Neural cell (in vitro differentiated cells): ENCODE data around the gene PPP1R12C. TPM values are rescaled to one million over a fixed set of nuclear protein-coding genes. Genes with fewer than 3 reads are reported as not detected.
"Not testable (repeated sequence)": the region's sequence is repeated elsewhere in the genome, so short reads cannot be mapped to it uniquely, and the experiment has no call there.

Experiments used
- H2AFZ ChIP-seq: fragments of 200-600, 300-800 bp; sonication (generic), shearing (Covaris generic); 2 replicates; pipeline ENCODE4 v1.6.0; 2014; ENCODE audit warnings: low read depth, mild to moderate bottlenecking, antibody characterized with exemption, low read length, moderate library complexity
- H3F3A ChIP-seq: fragments of 200-600 bp; shearing (Covaris generic); 2 replicates; pipeline ENCODE4 v1.6.1; 2016; ENCODE audit warnings: mild to moderate bottlenecking, moderate library complexity, mixed read lengths, antibody characterized with exemption, low read length; ENCODE audit not compliant: insufficient read depth, poor library complexity, severe bottlenecking
- H3K27ac ChIP-seq: fragments of 200-600, 300-800 bp; sonication (generic), shearing (Covaris generic); 2 replicates; pipeline ENCODE4 v1.5.1; 2014; ENCODE audit warnings: mild to moderate bottlenecking, low read length, moderate library complexity
- H3K27me3 ChIP-seq: fragments of 300-800, 200-600 bp; sonication (generic), shearing (Covaris generic); 2 replicates; pipeline ENCODE4 v1.6.0; 2014; ENCODE audit warnings: mild to moderate bottlenecking, low read depth, low read length, moderate library complexity; ENCODE audit not compliant: insufficient read depth
- H3K36me3 ChIP-seq: fragments of 300-800, 200-600 bp; sonication (generic), shearing (Covaris generic); 2 replicates; pipeline ENCODE4 v1.5.1; 2014; ENCODE audit warnings: mild to moderate bottlenecking, antibody characterized with exemption, low read length, moderate library complexity; ENCODE audit not compliant: insufficient read depth
- H3K4me2 ChIP-seq: fragments of 300-800, 200-600 bp; sonication (generic), shearing (Covaris generic); 2 replicates; pipeline ENCODE4 v1.6.0; 2014; ENCODE audit warnings: mild to moderate bottlenecking, low read length
- H3K4me3 ChIP-seq: fragments of 300-800, 200-600 bp; sonication (generic), shearing (Covaris generic); 2 replicates; pipeline ENCODE4 v1.5.1; 2014; ENCODE audit warnings: mild to moderate bottlenecking, low read length, moderate library complexity
- H3K79me2 ChIP-seq: fragments of 200-600 bp; shearing (Covaris generic); replicated peaks from 2 replicates; pipeline ENCODE4 v1.6.0; 2014; ENCODE audit warnings: mild to moderate bottlenecking, low read length, moderate library complexity; ENCODE audit not compliant: insufficient read depth
- H3K9ac ChIP-seq: fragments of 300-800, 200-600 bp; sonication (generic), shearing (Covaris generic); 2 replicates; pipeline ENCODE4 v1.6.1; 2016; ENCODE audit warnings: mild to moderate bottlenecking, low read length, mixed read lengths
- H3K9me2 ChIP-seq: fragments of 200-600 bp; shearing (Covaris generic); 2 replicates; pipeline ENCODE4 v1.6.1; 2016; ENCODE audit warnings: mild to moderate bottlenecking, low read length, mixed read lengths; ENCODE audit not compliant: insufficient read depth
- H3K9me3 ChIP-seq: fragments of 200-600, 300-800 bp; sonication (generic), shearing (Covaris generic); 2 replicates; pipeline ENCODE4 v1.6.1; 2016; ENCODE audit warnings: mild to moderate bottlenecking, mixed run types, low read length, moderate library complexity, mixed read lengths
- H4K20me1 ChIP-seq: fragments of 200-600 bp; shearing (Covaris generic); 2 replicates; pipeline ENCODE4 v1.6.1; 2016; ENCODE audit warnings: mild to moderate bottlenecking, mixed run types; ENCODE audit not compliant: insufficient read depth
- EP300 ChIP-seq: fragments of 450-650 bp; conservative IDR thresholded peaks from 2 replicates; pipeline ENCODE4 v1.6.1; 2014; ENCODE audit warnings: antibody characterized with exemption, mild to moderate bottlenecking, moderate library complexity; ENCODE audit not compliant: poor library complexity, severe bottlenecking
- EZH2 ChIP-seq: fragments of 200-600, 300-800 bp; shearing (Covaris generic), sonication (generic); IDR thresholded peaks from 2 replicates; pipeline ENCODE4 v1.6.1; 2014; ENCODE audit warnings: antibody characterized with exemption, low read length, borderline replicate concordance, mild to moderate bottlenecking; ENCODE audit not compliant: insufficient read depth, poor library complexity, severe bottlenecking
- MXI1 ChIP-seq: fragments of 450-650 bp; conservative IDR thresholded peaks from 2 replicates; pipeline ENCODE4 v1.6.1; 2014; ENCODE audit warnings: antibody characterized with exemption, mild to moderate bottlenecking; ENCODE audit not compliant: poor library complexity, severe bottlenecking
- POLR2AphosphoS5 ChIP-seq: IDR thresholded peaks from 2 replicates; pipeline ENCODE4 v1.6.1; 2012
- RAD21 ChIP-seq: fragments of 450-650 bp; conservative IDR thresholded peaks from 2 replicates; pipeline ENCODE4 v1.6.1; 2014; ENCODE audit warnings: antibody characterized with exemption, mild to moderate bottlenecking, moderate library complexity
- SMC3 ChIP-seq: fragments of 450-650 bp; conservative IDR thresholded peaks from 2 replicates; pipeline ENCODE4 v1.6.1; 2014; ENCODE audit warnings: antibody characterized with exemption, mild to moderate bottlenecking, moderate library complexity; ENCODE audit not compliant: poor library complexity
- TAF1 ChIP-seq: IDR thresholded peaks from 2 replicates; pipeline ENCODE4 v1.6.1; 2012; ENCODE audit warnings: low read depth
- polyA plus RNA-seq: library from polyadenylated mRNA; depleted of rRNA; stranded (reverse); fragments of >200 nt; gene quantifications from 2 replicates; pipeline ENCODE4 v1.2.3, GENCODE V29; 2014
- TF ChIP-seq, protein P1 (sequence below): IDR thresholded peaks from 2 replicates; pipeline ENCODE4 v1.6.1; 2012; ENCODE audit warnings: borderline replicate concordance
- TF ChIP-seq, protein P2 (sequence below): fragments of 450-650 bp; IDR thresholded peaks from 2 replicates; pipeline ENCODE4 v1.5.1; 2014; ENCODE audit warnings: antibody characterized with exemption, mild to moderate bottlenecking, moderate library complexity; ENCODE audit not compliant: poor library complexity, severe bottlenecking

PPP1R12C gene
- polyA plus RNA-seq, 1 donor from 2014 or later, result 109 TPM

DNA sequence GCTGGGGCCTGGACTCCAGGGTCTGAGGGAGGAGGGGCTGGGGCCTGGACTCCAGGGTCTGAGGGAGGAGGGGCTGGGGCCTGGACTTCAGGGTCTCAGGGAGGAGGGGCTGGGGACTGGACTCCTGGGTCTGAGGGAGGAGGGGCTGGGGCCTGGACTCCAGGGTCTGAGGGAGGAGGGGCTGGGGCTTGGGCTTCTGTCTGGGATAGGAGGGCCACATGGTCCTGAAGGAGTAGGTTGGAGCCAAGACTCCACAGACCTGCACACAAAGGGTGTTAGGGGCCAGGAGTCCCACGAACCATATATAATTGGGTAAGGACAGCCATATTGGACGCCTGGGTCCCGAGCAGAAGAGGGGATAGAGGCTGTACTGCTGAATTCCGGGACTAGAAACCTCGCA lies 38.3 kb upstream of the PPP1R12C start:
- H3K9me3 ChIP-seq, H2AFZ ChIP-seq, H3F3A ChIP-seq, H3K4me2 ChIP-seq, H3K27me3 ChIP-seq, H4K20me1 ChIP-seq, H3K9me2 ChIP-seq, H3K79me2 ChIP-seq, H3K36me3 ChIP-seq, H3K27ac ChIP-seq: not testable (repeated sequence)
- Histone ChIP-seq H3K4me3 (peak overlapping the region; percentile 66), H3K9ac (peak overlapping the region; percentile 62)

- TF ChIP-seq, protein P1, sequence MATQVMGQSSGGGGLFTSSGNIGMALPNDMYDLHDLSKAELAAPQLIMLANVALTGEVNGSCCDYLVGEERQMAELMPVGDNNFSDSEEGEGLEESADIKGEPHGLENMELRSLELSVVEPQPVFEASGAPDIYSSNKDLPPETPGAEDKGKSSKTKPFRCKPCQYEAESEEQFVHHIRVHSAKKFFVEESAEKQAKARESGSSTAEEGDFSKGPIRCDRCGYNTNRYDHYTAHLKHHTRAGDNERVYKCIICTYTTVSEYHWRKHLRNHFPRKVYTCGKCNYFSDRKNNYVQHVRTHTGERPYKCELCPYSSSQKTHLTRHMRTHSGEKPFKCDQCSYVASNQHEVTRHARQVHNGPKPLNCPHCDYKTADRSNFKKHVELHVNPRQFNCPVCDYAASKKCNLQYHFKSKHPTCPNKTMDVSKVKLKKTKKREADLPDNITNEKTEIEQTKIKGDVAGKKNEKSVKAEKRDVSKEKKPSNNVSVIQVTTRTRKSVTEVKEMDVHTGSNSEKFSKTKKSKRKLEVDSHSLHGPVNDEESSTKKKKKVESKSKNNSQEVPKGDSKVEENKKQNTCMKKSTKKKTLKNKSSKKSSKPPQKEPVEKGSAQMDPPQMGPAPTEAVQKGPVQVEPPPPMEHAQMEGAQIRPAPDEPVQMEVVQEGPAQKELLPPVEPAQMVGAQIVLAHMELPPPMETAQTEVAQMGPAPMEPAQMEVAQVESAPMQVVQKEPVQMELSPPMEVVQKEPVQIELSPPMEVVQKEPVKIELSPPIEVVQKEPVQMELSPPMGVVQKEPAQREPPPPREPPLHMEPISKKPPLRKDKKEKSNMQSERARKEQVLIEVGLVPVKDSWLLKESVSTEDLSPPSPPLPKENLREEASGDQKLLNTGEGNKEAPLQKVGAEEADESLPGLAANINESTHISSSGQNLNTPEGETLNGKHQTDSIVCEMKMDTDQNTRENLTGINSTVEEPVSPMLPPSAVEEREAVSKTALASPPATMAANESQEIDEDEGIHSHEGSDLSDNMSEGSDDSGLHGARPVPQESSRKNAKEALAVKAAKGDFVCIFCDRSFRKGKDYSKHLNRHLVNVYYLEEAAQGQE, result no peak
- TF ChIP-seq POLR2AphosphoS5, result no peak
- TF ChIP-seq MXI1, result no peak
- TF ChIP-seq, protein P2, sequence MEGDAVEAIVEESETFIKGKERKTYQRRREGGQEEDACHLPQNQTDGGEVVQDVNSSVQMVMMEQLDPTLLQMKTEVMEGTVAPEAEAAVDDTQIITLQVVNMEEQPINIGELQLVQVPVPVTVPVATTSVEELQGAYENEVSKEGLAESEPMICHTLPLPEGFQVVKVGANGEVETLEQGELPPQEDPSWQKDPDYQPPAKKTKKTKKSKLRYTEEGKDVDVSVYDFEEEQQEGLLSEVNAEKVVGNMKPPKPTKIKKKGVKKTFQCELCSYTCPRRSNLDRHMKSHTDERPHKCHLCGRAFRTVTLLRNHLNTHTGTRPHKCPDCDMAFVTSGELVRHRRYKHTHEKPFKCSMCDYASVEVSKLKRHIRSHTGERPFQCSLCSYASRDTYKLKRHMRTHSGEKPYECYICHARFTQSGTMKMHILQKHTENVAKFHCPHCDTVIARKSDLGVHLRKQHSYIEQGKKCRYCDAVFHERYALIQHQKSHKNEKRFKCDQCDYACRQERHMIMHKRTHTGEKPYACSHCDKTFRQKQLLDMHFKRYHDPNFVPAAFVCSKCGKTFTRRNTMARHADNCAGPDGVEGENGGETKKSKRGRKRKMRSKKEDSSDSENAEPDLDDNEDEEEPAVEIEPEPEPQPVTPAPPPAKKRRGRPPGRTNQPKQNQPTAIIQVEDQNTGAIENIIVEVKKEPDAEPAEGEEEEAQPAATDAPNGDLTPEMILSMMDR, result no peak
- TF ChIP-seq EZH2, result no peak
- TF ChIP-seq SMC3, result no peak
- TF ChIP-seq RAD21, result no peak
- no peak for TF ChIP-seq TAF1
- no peak for TF ChIP-seq EP300
- H3K4me3 ChIP-seq, result no peak overlapping the region
- H3F3A ChIP-seq, result no peaks in the 10 kb centered on the region
Measured at GRCh38 chr19:55153652-55154264, 36.3 kb upstream of the PPP1R12C start.

DNA sequence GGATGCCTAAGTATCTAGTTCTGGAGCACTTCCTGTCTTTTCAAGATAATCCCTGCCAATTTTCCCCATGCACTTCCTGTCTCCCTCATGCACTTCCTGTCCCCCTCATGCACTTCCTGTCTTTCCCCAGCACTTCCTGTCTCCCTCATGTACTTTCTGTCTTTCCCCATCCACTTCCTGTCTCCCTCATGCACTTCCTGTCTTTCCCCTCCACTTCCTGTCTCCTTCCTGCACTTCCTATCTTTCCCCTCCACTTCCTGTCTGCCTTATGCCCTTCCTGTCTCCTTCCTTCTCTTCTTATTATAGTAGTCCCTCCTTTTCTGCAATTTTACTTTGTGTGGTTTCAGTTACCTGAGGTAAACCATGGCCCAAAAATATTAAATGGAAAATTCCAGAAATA lies 34.6 kb upstream of the PPP1R12C start:
- Histone ChIP-seq H3K9me2 (no peaks in the 10 kb centered on the region), H2AFZ (peak overlapping the region; percentile 35)

More at GRCh38 chr19:55153652-55154264, 36.3 kb upstream of the PPP1R12C start:
- Histone ChIP-seq H3K9ac (no peak overlapping the region), H3K36me3 (no peaks in the 10 kb centered on the region), H4K20me1 (no peaks in the 10 kb centered on the region), H2AFZ (no peak overlapping the region), H3K27ac (no peak overlapping the region), H3K27me3 (peaks cover 4% of the 10 kb centered on the region), H3K4me2 (no peak overlapping the region), H3K9me2 (no peaks in the 10 kb centered on the region), H3K9me3 (no peaks in the 10 kb centered on the region), H3K79me2 (no peaks in the 10 kb centered on the region)

More for the DNA sequence above, 34.6 kb upstream of the PPP1R12C start:
- H3F3A ChIP-seq, result no peaks in the 10 kb centered on the region
- H3K27me3 ChIP-seq, result peaks cover 5% of the 10 kb centered on the region
- no peaks in the 10 kb centered on the region for H3K9me3 ChIP-seq
- TF ChIP-seq EP300, result no peak
- no peak for TF ChIP-seq SMC3
- TF ChIP-seq, protein P2, result no peak
- no peak for TF ChIP-seq RAD21
- no peak for TF ChIP-seq POLR2AphosphoS5
- TF ChIP-seq, protein P1, result no peak
- TF ChIP-seq MXI1, result no peak
- no peak for TF ChIP-seq EZH2
- no peak for TF ChIP-seq TAF1
- H3K9ac ChIP-seq, result no peak overlapping the region
- peak overlapping the region; percentile 55 for H3K27ac ChIP-seq
- no peaks in the 10 kb centered on the region for H3K79me2 ChIP-seq
- H3K4me2 ChIP-seq, result no peak overlapping the region
- H3K36me3 ChIP-seq, result no peaks in the 10 kb centered on the region
- H4K20me1 ChIP-seq, result no peaks in the 10 kb centered on the region
- peak overlapping the region; percentile 26 for H3K4me3 ChIP-seq
